Measurements from ENCODE around the gene GLRA1.

GLRA1 gene

DNA sequence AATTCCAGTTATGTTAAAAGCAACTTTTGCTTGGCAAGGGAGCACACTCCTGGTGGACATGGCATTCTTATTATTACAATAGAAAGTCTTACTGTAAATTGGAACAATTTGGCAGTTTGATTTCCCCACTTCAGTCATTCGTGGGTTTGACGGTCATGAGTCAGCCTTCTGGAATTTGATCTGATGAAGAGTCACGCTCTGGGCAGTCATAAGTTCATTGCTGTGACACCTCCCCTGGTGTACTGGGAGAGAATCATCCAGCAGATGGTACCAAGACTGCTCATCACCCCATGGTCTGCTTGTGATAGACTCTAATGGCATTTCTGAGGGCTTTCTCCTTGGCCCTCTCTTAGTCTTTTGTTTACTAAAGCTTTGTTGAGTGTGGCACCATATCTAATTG, 53.8 kb downstream of the GLRA1 start:
- TF ChIP-seq, protein P1, sequence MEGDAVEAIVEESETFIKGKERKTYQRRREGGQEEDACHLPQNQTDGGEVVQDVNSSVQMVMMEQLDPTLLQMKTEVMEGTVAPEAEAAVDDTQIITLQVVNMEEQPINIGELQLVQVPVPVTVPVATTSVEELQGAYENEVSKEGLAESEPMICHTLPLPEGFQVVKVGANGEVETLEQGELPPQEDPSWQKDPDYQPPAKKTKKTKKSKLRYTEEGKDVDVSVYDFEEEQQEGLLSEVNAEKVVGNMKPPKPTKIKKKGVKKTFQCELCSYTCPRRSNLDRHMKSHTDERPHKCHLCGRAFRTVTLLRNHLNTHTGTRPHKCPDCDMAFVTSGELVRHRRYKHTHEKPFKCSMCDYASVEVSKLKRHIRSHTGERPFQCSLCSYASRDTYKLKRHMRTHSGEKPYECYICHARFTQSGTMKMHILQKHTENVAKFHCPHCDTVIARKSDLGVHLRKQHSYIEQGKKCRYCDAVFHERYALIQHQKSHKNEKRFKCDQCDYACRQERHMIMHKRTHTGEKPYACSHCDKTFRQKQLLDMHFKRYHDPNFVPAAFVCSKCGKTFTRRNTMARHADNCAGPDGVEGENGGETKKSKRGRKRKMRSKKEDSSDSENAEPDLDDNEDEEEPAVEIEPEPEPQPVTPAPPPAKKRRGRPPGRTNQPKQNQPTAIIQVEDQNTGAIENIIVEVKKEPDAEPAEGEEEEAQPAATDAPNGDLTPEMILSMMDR (IDR thresholded peaks at IDR 0.05; ENCODE audit: borderline replicate concordance, control extremely low read depth, extremely low read depth, insufficient read depth, missing control alignments) = no peak
- no peak for DNase-seq (ENCODE audit: low spot score)
- in situ Hi-C loops (cut with MboI; ENCODE audit: low sequenced_read_pairs, unreplicated experiment) = no loop called here

DNA sequence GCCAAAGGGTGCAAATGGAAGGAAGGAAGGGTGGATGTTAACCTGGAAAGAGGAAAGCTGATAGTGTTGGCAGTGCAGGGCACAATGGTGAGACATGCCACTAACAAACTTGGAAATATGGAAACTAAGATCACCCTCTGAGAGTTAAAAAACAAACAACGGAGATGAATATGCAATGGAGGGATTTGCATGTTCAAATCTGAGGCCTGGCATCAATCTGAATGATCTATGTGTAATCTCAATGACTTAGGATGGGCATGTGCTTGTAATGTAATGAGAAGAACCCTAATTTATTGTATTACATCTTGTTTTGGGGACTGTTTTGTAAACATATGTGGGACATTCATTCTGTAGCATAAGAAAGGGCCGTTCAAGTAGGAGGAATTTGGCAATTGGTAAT, 54.4 kb downstream of the GLRA1 start:
- in situ Hi-C loops (cut with MboI; ENCODE audit: low sequenced_read_pairs, unreplicated experiment) = no loop called here
- DNase-seq (ENCODE audit: low spot score) = no peak
- TF ChIP-seq, protein P1 (IDR thresholded peaks at IDR 0.05; ENCODE audit: borderline replicate concordance, control extremely low read depth, extremely low read depth, insufficient read depth, missing control alignments) = no peak

DNA sequence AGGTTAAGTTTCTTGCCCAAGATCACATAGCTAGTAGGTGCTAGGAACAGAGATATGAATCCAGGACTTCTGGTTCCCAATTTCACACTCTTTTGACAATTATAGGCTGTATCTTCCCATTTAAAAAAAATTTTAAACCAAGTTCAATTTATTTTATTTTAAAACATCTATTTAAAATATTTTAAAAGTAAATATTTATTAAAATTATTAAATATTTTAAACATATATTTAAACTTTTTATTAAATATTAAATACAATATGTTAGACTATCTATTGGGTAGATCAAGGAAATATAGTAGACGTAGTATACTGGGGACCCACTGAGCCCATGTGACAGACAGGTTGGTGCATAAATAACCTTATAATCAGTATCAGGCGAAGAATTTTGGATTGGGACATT, 54.8 kb downstream of the GLRA1 start:
- TF ChIP-seq, protein P1 (IDR thresholded peaks at IDR 0.05; ENCODE audit: borderline replicate concordance, control extremely low read depth, extremely low read depth, insufficient read depth, missing control alignments) = no peak
- no peak for DNase-seq (ENCODE audit: low spot score)
- in situ Hi-C loops (cut with MboI; ENCODE audit: low sequenced_read_pairs, unreplicated experiment) = no loop called here

DNA sequence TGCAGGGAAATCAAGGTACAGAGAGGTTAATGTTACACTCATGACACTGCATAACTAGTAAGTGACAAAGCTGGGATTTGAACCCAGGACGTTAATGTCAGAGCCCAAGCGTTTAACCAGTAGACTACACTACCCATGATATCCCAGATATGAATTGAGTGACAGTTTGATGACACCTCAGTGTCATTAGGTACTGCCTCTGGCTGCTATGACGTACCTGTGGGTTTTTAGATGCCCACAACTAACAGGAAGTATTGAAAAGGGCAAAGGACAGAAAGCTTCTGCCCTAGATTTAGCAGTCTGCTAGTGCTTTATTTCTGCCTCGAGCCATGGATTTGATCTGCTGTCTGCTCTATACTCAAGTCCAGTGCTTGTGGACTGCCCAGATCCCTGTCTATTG, 56.2 kb downstream of the GLRA1 start:
- TF ChIP-seq, protein P1 (IDR thresholded peaks at IDR 0.05; ENCODE audit: borderline replicate concordance, control extremely low read depth, extremely low read depth, insufficient read depth, missing control alignments) = no peak
- in situ Hi-C loops (cut with MboI; ENCODE audit: low sequenced_read_pairs, unreplicated experiment) = no loop called here
- no peak for DNase-seq (ENCODE audit: low spot score)

DNA sequence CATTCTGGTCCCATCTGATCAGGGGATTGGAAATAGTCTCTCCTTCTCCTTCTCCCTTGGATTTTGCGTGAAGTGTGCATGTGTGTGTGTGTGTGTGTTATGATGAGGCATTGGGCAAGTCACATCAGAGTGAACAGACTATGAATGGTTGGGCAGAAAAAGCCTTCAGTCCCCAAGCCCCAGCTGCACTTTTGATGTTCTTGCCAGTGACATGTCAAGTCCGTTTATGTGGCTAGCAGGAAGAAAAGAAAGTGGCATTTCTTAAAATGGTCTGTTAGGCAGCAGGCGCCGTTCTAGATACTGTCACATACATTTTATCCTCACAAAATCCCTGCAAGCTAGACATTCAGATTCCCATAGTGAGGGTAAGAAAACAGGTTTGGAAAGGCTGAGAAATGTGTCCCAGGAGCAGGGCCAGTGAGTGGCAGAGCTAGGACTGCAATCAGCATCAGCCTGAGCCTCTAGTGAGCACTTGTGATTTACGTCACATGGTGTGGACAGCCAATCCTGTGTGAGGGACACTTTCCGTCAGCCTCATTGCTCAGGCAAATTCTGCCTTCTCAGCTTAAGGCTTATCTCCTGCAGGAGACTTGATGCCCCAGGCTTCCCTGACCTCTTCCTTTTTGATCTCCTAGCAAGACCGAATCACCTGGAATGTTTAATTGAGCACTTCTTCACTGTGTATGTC, 60.4 kb downstream of the GLRA1 start:
- in situ Hi-C loops (cut with MboI; ENCODE audit: low sequenced_read_pairs, unreplicated experiment) = no loop called here
- no peak for DNase-seq (ENCODE audit: low spot score)
- TF ChIP-seq, protein P1 (IDR thresholded peaks at IDR 0.05; ENCODE audit: borderline replicate concordance, control extremely low read depth, extremely low read depth, insufficient read depth, missing control alignments) = no peak

DNA sequence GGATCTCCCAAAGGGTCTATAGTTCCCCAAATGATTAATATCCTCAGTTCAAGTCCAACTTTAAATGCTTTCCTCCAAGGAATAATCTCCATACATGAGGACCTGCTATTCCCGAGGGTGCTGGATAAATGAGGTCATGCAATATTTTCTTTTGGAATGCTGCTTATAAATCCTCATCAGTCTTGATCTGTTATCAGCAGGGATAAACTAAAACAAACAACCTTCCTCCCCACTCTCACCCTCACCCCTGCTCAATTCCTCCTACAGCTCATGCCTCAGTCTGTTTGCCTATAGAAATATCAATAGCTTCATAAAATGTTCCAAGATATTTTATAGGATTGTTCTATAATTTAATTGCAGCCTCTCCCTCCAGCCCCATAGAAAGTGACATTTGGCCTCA, 61.1 kb downstream of the GLRA1 start:
- no peak for DNase-seq (ENCODE audit: low spot score)
- TF ChIP-seq, protein P1 (IDR thresholded peaks at IDR 0.05; ENCODE audit: borderline replicate concordance, control extremely low read depth, extremely low read depth, insufficient read depth, missing control alignments) = no peak
- in situ Hi-C loops (cut with MboI; ENCODE audit: low sequenced_read_pairs, unreplicated experiment) = no loop called here

All from GM13976 (cell line).